Activated effector memory CD4-positive, alpha-beta T cell treated with Interleukin-2 at 50 U/mL for 16 hours (primary cell): Measurements from ENCODE around the gene BRINP3.
"Not testable (repeated sequence)": the region's sequence is repeated elsewhere in the genome, so short reads cannot be mapped to it uniquely, and the experiment has no call there.

Experiments used
- DNase-seq: peaks from one replicate; pipeline ENCODE4 v3.0.0-alpha.2; 2020

BRINP3 gene

GRCh38 chr1:190477762-190478148 lies at the start of gene BRINP3:
Gene BRINP3, minus strand, starts transcription at chr1:190477864.
- no peak for DNase-seq

GRCh38 chr1:190511554-190511953 lies 33.9 kb upstream of the BRINP3 start:
- no peak for DNase-seq

- DNase-seq: no peak
These were observed 29.7 kb upstream of the BRINP3 start for GRCh38 chr1:190507357-190507756.

DNA sequence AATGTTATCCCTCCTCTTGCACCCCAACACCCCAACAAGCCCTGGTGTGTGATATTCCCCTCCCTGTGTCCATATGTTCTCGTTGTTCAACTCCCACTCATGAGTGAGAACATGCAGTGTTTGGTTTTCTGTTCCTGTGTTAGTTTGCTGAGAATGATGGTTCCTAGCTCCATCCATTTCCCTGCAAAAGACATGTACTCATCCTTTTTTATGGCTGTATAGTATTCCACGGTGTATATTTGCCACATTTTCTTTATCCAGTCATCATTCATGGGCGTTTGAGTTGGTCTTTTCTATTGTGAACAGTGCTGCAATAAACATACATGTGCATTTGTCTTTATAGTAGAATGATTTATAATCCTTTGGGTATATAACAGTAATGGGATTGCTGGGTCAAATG lies 26.9 kb upstream of the BRINP3 start:
- DNase-seq: not testable (repeated sequence)

GRCh38 chr1:190497565-190497964 lies 19.9 kb upstream of the BRINP3 start:
- no peak for DNase-seq

DNA sequence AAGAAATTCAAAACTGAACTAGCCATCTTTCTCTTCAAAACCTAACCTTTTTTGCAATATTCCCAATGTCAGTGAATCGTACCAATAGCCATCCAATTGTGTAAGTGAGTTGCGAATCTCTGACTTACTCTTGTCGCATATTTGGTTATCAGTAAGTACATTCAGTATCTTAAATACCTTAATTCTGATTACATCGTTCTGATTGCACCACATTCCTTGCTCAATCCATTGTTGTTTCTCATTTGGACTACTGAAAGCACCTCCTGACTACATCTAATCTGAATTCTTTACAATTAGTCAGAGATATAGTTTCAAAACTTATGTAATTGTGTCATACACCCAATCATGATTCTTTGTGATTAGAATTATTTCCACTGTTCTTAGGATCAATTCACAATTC lies 16.8 kb upstream of the BRINP3 start:
- DNase-seq: no peak

DNA sequence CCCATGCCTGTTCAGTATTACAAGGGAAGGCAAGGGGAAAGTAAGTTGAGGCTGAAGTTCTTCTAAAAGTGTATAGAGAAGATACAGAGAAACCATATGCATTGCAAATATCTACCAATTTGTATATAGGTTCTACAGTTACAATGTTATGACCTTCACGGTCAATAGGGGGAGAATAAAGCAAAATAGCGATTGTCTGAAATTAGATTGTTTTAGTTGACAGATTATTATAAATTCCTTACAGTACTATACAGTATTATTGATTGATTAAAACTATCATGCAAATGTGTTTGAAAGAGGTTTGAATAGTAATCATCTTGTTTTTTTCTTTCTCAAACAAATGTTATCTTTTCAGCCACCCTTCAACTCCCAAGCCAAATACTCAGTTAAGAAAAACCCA lies 13.7 kb upstream of the BRINP3 start:
- DNase-seq: no peak

- no peak for DNase-seq
These were observed 6.4 kb upstream of the BRINP3 start for GRCh38 chr1:190484045-190484444.

DNA sequence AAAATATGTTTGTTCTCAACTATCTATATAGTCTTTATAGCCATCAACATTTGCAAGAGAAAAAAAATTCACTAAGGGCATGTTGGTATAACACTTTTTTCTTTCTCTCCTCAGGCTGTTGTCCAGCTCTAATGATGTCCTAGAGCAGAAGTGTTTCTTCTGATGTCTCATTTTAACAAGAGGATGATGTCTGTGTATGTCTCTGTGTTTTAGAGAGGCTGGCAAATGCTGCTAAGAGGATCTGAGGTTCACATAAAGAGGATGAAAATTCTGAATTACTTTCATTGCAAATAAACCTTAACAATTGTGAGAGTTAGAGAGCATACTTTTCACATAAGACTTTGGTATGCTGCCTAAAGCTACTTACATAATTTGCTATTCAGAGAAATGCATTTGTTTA lies 2.6 kb upstream of the BRINP3 start:
- DNase-seq: no peak

GRCh38 chr1:190479516-190479915 lies 1.9 kb upstream of the BRINP3 start:
- DNase-seq: no peak

- no peak for DNase-seq
These were observed 1.4 kb upstream of the BRINP3 start for GRCh38 chr1:190479050-190479397.

DNA sequence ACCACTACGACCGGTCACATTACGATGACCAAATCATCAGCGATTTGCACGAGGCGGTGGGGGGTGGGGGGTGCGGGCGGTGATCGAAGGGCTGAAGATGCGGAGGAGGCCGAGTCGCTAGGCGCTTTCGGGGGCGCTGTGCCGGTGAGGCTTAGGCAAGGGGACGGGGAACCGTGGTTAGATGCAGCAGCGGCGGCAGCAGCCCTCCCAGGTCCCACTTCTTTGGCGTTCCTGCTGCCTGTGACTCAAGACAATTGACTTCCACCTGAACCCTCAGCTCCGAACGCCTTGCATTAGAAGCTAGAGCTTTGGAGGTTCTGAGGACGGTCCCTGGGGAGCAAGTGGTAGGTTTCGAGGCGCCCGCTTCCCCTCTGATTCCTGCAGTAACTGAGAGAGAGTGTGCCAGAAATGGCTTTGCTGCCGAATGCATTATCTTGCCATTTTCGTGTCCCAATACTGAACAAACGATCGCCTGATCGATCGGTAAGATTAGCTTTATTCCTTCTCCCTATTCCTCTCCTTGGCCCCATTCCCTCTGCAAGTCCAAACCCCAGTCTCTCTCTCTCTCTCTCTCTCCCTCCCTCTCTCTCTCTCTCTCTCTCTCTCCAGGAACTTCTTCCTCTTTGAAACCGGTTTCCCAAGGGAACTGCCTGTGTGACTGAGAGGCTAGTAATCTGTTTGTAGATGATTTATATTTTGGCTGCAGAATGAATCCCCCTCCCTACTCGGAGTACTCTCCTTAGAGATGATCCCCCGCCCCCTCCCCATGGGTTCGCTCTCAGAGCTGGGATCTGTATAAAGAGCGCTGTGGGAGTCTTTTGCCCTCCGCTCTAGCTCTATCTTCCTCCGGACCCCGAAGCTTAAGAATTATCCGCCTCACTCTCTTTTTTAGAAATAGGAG lies 735 bp upstream of the BRINP3 start:
- DNase-seq: no peak

GRCh38 chr1:190476806-190477205 lies 858 bp downstream of the BRINP3 start:
- DNase-seq: no peak

DNA sequence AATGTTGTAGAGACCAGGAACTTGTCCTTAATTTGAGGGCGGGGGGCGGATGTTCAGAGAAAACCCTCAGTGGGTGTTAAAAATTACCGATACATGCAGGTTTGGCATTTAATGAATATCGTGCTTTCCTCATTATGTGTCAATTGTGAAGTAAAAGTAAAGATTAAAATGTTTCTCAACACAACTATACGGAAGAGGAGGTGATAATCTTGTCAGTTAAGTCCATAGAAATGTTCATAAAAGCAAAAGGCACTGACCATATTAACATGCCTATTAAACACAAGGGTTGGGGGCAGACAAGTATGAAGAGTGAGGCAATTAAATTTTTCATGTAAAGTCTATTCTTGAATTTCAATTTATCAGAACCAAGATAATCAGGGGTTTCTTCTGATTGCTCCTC lies 1.3 kb downstream of the BRINP3 start:
- no peak for DNase-seq

DNA sequence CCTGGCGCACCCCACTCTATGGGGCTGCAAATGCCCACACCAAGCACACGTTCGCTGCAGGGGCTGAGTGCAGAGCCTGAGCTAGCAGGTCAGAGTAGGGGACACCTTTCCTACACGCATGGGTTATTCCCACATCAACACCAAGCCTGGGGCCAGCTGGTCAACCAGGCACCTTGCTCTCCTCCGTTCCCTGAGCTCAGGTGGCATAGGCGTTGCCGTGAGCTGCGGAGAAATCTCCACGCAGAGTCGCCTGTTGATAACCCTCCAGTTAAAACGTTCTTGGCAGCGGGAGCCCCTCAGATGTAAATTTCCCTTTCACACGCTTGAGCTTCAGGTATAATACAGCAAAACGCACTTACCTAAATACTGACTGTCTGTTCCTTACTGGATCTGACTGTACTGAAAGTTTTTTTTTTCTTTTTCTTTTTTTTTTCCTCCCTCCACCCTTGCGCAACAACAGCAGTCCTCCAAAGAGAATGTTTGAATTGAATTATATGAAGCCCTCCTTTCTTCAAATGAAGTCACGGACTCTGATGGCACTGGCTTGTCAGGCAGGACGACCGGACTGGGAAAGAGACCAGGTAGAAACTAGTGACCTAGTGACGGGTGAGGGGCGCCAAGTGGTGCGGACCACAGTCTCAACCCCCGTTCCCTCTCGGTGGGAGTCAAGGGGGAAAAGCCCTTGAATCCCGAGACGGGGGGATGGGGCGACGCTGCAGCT lies 2.1 kb downstream of the BRINP3 start:
- DNase-seq: no peak

- no peak for DNase-seq
These were observed 2.9 kb downstream of the BRINP3 start for GRCh38 chr1:190474650-190475211.

GRCh38 chr1:190474010-190474409 lies 3.7 kb downstream of the BRINP3 start:
- no peak for DNase-seq

- DNase-seq: no peak
These were observed 5.2 kb downstream of the BRINP3 start for GRCh38 chr1:190472494-190472893.

DNA sequence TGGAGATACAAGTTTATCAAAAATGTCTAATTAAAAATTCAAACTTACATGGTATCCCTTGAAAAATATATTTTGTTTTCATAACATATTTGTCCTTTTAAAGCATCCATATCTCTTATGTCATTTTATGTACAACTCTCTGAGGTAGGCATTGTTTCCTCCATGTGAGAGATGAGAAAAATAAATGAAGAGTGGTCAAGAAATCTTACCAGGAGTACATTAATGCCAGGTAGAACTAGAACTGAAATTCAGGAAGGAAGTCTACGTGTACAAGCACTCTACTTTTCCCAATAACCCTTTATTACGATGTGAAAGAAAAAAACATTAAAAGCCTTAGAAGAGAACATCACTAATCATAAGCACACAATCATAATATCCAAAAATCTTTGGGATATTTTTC lies 5.6 kb downstream of the BRINP3 start:
- no peak for DNase-seq

DNA sequence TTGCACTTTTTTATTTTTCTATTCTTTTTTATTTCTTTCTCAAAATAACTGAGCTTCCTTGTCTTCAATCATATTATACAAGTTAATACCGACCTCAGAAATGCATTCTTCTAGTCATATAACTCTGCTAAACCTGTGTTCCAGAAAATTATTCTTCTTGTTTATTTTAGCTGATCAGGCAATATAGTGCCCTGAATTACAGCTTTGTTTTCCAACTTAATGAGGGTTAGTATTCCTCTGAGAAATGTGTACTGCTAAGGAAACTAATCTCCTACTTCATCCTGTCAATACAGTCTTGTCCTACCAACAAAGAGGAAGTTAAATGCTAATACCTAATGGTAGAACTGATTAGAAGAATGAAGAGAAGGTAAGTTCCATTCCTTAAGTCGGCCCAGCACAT lies 13.0 kb downstream of the BRINP3 start:
- no peak for DNase-seq

- no peak for DNase-seq
These were observed 21.5 kb downstream of the BRINP3 start for GRCh38 chr1:190456129-190456528.

DNA sequence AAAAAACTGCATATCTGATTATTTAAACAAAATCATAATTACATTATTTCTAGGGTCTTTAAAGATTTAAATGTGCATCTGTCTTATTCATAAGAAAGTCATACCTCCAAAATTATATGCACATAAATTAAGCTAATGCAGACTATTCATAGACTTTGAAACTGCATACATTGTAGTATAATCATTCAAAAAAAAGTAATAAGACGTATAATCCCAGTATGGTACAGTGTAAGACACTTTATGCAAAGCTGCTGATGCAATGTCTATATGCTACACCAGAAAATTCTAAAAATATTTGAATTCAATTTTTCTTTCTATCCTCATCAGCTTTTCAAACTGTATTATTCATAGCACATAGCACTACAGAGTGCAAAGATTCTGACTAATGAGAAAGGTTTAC lies 22.0 kb downstream of the BRINP3 start:
- no peak for DNase-seq

DNA sequence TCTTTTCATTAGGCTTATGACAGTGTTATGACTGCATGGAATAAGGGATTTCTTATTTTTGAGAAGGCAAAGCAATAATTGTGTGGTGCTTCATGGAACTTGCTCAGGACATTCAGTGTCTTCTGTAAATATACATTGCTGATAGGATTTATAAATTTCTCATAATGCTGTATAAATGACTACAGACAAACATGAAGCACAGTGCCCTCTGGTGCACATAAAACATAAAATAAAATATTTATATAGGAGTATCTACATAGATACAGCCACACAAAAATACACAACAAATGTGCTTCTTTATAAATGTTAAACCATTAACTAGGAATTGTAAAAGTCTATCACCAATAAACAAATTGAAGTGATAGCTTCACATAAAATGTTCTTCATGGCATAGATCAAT lies 24.1 kb downstream of the BRINP3 start:
- DNase-seq: no peak

GRCh38 chr1:190452272-190452848 lies 25.3 kb downstream of the BRINP3 start:
- no peak for DNase-seq
